Measurements from ENCODE around the gene NDUFV3.
"Not testable (repeated sequence)": the region's sequence is repeated elsewhere in the genome, so short reads cannot be mapped to it uniquely, and the experiment has no call there.

NDUFV3 gene

DNA sequence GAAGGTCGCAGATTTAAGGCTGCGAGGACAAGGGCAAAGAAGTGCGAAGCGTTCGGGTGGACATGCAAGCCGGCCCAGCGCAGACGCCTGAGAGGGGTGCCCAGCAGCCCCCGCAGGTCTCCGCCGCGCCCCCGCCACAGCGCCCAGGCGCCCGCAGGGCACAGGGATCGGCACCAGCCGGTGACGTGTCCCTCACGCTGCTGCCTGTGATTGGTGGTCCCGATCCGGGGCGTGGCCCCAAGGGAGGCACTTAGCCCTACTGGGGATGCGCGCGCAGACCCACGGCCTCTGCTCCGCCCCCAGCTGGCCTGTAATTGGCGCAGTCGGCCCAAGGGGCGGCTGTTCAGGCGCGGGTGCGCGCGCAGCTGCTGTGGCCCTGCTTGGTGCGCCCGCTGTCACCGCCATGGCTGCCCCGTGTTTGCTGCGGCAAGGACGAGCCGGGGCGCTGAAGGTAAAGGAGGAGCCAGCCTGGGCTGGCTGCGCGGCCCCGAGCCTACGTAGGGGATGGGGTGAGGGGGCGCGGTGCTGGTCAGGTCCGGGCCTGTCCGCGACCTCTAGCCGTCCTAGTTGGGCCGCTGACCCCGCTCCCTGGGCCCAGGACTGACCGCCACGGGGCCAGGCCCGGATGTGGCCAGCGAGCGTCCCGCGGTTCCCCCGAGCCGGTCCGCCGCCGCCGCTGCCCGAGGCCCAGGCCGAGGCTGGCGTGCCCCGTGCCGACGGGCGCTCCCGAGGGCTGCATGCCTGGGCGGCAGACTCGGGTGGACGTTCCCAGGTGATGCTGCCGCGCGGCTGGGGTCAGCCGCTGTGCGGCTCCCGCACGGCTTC, at the start of gene NDUFV3:
NDUFV3 (plus strand) TSS at position 379 of the 825 bp plus-strand sequence; CDS start at position 404, 25 bp downstream.
- DNase-seq: peak; percentile 100
- peak; percentile 98 for ATAC-seq

DNA sequence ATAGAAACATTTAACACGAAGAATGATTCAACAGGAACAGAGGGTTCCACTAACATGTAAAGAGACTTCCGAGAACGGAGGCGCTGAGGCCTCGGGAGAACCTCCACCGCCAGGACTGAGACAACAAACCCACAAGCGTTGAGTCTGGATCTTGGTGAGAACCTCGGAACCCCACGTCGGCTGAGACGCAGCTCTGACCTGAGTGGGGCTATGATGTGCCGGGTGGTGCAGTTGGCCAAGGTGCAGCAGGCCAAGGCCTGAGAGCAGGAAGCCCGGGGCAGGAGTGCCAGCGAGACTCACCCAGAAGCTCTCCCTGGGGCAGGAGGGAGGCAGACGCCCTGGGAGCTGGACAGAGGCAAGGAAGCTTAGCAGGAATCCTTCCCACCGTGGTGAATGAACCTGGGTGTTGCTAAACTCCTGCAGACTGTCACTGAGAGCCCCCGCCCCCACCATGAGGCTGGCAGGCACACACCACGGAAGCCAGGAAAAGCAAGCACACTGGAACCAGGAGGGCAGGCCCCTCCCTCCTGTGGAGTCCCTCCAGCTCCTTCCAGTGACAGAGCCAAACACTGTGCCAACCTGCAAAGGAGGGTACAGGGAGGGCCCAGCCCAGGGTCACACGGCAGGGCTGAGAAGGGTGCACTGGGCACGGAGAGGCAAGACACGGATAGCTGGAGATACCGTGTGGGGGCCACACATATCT, 48.5 kb upstream of the NDUFV3 start:
- DNase-seq (no peak), ATAC-seq (no peak)

DNA sequence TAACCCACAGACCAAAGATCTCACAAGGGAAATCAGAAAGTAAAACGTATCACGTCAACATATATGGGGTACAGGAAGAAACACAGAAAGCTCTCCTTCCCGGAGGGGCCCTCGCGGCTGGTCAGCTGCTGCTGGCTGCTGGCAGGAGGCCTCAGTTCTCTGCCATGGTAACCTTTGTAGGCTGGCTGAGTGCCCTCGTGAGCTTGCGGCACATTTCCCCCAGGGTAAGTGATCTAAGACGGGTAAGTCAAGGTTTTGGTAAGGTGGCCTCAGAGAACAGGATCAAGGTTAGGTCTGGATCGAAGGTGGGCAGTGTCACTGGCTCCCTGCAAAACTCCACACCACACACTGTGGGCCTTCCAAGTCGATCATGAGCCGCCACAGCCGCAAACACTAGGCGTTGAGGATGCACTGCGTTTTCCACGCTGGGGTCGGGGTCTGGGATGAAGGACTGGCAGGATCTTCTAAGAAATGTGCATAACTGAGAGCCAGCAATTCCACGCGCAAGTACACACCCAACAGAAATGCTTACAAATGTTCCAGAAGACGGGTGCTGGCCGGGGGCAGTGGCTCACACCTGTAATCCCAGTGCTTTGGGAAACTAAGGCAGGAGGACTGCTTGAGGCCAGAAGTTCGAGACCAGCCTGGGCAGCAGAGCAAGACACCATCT, 47.7 kb upstream of the NDUFV3 start:
- DNase-seq (no peak), ATAC-seq (no peak)

DNA sequence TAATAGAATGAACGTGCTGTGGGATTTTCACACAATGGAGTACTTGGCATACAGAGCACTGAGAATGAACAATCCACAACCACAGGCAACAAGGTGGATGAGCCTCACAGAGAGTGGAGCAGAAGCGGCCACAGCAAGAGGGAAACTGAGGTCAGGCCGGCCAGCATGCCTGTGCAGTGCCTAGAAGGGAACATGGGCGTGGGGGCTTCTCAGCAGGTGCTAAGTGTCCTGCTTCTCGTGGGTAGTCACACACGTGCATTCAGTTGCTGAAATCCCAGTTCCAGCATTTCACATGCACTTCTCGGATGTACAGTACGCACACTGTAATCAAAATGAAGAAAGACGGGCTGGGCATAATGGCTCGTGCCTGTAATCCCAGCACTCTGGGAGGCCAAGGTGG, 46.9 kb upstream of the NDUFV3 start:
- no peak for DNase-seq
- no peak for ATAC-seq

DNA sequence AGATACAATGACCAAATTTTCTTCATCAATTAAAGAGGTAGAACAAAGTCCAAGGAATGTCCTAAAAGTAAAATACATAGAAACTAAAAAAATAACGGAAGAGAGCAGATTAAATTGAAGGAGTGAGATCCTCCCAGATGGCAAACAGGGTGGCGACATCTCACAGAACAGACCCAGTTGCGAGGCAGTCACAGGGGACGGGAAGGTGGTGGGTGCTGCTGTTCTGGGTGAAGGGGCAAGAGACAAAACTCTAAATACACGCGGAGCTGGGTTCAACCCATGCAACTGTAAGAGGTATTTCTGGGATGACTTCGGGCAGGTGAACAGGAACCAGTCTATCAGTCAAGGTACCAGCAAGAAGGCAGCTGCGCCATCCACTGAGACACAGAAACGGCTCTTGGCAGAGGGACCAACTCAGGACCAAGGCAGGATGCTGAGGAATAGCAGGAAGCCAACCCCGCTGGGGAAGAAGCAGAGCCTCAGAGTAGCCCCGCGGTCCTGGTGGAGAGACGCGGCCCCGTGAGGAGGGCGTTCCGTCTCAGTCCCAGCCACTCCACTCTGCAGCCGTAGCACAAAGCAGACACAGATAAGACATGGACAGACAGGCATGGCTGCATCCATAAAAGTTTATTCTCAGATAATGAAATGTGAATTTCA, 45.9 kb upstream of the NDUFV3 start:
- no peak for DNase-seq
- no peak for ATAC-seq

DNA sequence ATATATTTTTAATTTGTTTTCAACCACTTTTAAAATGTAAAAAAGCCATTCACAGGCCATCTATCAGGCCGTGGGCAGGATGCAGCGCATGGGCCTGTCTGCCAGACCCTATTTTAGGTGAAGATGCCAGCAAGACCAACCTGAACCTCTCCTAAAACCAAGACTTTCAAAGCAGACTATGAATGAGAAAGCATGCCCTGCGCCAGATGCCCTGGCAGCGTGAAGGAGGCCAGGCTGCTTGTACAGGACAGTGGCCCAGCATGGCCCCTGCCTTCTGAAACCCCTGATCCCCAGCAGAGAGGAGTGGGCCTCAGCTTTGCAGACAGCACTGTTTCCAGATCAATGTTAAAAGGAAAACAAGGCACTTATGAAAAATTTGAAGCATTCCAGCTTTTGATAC, 45.4 kb upstream of the NDUFV3 start:
- no peak for DNase-seq
- ATAC-seq: no peak

DNA sequence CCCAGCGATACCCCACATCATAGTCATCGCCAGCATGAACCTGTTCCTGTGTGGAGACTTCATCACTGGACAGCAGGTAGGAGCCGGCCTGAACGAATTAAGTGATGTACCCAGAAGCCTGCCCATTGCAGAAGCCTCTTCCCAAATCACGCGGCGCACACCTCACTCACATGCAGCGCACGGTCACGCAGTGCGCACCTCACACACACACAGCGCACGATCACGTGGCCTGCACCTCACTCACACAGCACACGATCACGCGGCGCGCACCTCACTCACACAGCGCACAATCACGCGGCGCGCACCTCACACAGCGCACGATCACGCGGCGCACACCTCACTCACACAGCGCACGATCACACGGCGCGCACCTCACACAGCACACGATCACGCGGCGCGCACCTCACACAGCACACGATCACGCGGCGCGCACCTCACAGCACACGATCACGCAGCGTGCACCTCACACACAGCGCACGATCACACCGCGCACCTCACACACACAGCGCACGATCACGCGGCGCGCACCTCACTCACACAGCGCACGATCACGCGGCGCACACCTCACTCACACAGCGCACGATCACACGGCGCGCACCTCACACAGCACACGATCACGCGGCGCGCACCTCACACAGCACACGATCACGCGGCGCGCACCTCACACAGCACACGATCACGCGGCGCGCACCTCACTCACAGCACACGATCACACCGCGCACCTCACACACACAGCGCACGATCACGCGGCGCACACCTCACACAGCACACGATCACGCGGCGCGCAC, 44.8 kb upstream of the NDUFV3 start:
- not testable (repeated sequence) for DNase-seq, ATAC-seq

DNA sequence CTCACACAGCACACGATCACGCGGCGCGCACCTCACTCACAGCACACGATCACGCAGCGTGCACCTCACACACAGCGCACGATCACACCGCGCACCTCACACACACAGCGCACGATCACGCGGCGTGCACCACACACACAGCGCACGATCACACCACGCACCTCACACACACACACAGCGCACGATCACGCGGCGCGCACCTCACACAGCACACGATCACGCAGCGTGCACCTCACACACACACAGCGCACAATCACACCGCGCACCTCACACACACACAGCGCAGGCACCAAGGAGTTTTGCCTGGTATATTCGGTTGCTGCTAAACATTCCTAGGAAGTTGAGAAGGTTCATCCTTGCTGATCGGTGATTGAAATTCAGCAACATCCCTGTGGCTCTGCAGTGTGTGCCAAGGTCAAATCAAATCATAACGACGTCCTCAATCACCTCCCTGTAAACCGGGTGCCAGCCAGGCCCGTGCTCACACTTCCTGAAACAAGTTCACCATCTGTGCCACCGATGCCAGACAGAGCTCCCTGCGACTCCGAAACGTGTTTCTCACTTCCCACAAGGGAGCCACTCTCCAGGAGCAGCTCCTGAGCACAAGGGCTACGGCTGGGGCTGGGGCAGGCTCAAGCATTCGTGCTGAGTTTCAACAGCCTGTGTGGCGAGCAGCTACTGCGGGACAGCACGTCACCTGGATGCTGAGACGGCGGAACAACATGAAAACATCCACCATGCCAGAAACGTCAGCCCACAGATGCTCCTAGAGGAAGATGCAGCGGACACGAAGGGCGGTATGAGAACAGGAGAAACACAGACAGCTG, 44.0 kb upstream of the NDUFV3 start:
- DNase-seq (no peak), ATAC-seq (no peak)

DNA sequence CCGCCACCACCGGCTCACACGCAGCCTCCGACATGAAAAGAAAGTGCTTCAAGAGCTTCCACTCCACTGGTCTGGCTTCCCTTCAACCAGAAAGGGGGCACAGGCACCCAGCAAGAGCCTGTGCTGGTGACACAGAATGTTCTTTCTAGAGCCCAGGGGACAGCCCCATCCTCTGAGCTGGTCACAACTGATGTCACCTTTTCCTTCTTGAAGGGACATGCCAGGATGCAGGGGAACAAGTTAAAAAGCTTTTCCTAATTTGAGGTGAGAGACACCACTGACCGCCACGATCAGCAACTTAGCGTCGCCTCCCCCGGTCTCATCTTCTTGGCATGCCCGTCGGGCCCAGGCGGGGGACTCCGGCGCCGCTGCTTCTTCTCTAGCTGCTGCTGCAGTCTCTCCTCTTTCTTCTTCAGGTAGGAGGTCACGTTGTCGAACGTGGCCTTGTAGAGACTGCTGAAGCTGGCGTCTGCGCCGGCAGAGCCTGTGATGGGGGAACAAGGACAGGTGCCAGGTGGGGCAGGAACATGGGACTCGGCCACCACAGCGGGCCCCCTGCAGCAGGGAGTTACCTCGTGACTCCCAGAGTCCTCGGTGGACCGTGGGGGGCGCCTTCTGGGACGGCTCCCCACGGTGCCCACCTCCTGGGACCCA, 43.2 kb upstream of the NDUFV3 start:
- DNase-seq: no peak
- ATAC-seq: peak; percentile 63

DNA sequence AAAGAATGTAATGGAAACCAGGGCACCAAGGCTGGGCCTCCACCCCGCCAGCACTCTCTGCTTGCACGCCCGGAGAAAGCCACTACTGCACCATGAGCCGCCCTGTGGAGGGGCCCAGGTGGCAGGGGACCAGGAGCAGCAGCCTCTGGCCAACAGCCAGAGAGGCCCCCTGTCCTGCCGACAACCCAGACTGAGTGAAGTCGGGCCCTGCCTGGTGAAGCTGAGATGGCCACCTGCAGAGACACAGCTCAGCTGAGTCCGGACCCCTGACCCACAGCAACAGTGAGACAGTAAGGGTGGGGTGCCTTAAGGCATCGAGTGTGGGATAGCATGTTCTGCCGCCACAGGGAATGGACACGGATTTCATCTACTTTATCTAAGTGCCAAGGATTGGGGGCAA, 42.6 kb upstream of the NDUFV3 start:
- ATAC-seq (no peak), DNase-seq (no peak)

DNA sequence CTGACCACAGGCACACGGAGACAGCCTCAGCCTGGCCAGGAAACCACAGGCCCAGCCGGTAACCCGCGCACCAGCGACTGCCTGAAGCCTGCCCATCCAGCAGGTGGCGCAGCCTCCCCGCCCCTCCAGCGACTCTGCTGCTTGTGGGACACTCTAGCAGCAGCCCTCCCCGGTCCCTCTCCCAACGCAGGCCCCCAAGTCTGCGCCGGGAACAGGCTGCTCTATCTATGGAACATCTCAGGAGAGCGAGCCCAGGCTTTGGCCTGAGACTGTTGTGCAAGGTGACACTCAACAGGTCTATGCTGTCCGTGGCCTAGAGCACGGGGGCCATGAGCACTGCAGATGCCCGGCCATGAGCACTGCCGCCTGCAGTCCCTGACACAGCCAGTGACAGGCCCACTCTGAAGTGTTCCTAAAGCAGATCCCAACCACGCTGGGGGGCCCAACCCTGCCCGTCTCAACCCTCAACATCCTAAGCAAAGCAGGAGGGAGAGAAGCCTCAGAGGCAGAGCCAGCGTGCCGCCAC, 42.2 kb upstream of the NDUFV3 start:
- DNase-seq: peak; percentile 55

DNA sequence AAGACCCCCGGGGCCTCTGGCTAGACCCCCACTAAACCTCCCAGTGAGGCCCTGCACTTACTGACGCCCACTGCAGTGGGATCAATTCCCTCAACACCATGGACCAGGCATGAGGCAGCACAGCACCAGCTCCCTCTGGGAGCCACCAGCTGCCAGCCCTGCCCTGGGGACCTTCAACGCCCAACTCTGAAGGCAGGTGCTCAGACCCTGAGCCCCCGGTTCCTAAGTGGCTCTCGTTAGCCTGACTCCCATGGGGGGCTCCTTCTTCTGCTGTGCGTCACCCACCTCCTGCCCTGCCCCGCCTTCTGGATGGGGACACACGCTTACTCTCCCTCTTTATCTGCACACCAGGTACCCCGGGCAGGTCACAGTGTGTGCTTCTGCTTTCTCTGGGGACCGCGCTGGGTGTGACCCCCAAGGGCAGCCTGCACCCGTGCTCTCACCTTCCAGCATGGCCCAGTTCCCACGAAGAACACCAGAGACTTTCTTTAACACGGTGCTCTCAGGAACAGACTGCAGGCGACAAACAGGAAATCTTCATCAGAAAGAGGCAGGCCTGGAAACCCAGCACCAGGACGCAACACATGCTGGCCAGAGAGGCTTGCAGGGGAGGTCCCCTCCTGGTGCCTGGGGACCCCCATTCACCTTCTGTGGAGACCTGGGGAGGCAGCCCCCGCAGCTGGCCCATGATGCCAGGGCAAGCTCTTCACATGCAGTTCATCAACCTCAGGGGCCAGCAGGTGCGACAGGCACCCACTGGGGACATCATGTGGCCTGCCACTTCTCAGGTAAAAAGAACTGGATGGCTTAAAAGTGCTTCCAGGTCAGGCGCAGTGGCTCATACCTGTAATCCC, 41.1 kb upstream of the NDUFV3 start:
- ATAC-seq: no peak

More for the DNA sequence above, 42.2 kb upstream of the NDUFV3 start:
- peak; percentile 59 for ATAC-seq

DNA sequence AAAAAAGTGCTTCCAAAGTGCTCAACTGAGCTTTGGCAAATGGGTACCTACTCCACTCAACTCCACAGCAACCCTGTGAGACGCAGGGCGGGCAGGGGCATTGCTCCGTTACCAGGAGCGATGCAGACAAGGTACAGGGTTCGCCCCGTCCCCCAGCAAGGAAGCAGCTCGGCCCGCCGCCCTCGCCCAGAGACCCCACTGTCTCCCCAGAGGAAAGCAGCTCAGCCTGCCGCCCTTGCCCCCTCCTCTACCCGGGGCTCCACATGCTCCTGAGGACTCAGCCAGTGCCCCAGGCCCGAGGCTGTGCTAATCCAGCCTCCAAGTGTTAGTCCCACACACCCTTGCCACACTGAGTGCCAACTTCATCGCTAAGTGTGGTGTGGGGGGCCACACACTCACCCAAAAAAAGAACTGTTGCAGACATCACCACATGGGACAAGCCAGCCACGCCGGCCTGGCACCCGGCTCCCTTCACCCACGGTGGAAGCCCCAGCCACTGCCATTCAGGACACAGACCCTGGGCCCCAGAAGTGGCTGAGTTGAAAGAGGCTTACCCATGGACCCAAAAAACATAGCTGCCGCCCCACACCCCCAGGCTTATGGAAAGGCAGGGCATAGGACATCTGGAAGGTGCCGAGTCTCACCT, 40.1 kb upstream of the NDUFV3 start:
- DNase-seq (no peak), ATAC-seq (no peak)

More for the DNA sequence above, 41.1 kb upstream of the NDUFV3 start:
- no peak for DNase-seq

DNA sequence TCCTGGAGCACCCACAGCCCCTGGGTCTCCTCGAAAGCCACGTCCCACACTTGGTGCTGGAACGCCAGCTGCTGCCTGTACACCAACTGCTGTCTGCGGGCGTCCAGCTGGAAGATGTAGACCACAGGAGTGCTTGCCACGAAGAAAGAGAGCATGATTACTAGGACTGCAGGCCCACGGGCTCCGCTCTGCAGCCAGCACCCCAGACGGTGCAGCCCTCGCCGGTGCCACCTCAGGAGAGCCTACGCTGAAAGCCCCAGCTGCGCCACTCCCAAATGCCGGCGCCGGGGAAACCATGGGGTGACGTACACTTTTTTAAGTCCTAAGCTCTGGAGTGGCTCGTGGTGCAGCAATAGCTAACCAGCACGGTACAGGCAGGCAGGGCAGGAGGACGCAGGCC, 39.5 kb upstream of the NDUFV3 start:
- DNase-seq (no peak), ATAC-seq (no peak)

DNA sequence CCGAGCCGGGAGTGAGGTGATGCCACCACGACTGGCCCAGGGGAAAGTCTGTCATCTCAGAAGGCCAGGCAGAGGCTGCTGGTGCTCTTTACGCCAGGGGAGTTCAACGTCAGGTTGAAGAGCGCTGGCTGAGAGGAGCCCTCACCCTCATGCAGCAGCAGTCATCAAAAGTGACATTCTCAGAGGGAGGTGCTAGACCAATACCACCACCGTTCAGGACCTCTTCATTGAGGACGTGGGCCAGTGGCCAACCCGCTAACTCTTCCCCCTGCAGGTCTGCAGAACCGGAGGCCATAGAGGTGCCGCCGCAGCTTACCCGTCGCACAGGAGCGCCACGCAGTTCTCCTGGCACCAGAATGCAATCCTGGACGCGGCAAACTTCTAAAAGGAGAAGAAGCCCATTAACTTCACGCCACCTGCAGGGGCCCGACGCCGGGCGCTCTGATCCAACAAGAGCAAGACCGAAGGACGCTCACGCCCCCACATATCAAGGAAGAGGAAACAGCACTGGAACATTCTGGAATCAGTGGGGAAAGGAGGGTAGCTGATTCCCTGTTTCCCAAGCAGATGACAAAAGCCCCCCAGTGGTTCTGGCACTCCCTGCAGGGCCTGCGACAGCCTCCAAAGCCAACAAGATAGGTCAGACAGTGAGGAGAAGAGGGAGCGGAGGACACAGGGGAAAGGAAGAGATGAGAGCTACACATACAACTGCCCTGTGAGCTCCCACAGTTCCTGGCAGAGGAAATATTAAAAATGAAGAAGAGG, 38.7 kb upstream of the NDUFV3 start:
- DNase-seq (no peak), ATAC-seq (no peak)

DNA sequence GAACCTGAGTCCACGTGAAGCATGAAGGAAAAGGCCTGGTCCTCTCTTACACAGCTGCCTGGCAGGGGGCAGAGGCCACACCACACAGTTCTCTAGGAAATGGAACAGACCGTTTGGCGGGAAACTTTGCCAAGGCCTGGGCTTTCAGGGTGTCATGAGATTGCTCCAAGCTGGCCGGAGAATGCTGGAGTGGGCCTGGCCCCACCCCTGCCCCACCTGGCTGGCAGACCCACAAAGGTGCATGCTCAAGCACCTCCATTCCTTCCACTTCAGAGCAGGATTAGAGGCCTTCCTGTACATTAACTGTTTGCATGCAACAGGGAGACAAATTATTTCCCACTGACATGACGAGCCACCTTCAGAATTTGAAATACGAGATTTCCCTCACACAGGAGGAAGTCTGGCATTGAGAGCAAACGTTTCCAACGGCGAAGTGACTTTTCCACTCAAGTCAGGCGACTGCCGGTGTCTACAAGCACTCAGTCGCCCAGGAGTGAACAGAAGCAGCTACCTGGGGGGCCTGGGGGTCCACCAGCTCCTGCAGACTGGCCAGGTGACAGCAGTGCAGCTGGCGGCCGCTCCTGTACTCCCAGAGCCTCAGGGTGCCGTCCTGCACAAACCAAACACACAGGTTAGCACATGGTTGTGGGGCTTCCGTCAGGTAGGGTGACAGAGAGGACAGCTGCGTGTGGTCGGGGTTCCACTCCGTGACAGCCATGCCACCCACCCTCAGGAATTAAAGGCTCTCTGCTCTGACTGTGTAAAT, 37.8 kb upstream of the NDUFV3 start:
- ATAC-seq (no peak), DNase-seq (no peak)

DNA sequence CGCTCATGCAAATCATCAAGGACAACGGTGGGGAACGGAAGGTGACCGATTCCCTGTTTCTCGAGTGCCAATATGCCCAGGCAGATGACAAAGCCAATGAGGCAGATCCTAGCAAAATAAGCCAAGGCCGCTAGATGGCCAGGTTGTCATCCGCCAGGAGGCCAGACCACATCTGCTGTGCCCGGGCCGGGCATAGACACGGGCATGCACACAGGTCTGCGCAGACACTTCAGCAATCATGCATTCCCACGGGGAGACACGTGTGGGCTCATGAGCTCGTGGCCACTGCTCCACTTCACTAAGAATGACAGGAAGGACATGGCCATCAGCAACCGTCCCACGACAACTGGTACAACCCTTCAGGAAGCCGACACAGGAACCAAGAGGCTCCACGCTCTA, 37.2 kb upstream of the NDUFV3 start:
- ATAC-seq (no peak), DNase-seq (no peak)

Measured in stimulated activated naive CD8-positive, alpha-beta T cell treated with anti-CD3 and anti-CD28 coated beads, Interleukin-15, Interleukin-2, amounts not matched to agents 100 U/mL and 50 U/mL, for 24 hours (primary cell).